ENCODE data around the gene PPP1R16B.

- TF ChIP-seq POLR2A (IDR thresholded peaks at IDR 0.05; ENCODE audit: low read length): no peak
- TF ChIP-seq GATA1 (IDR thresholded peaks at IDR 0.05; ENCODE audit: low read depth, low read length): no peak
Measured at GRCh38 chr20:38874460-38875174, 69.1 kb downstream of the PPP1R16B start.
